ENCODE data around the gene GALNT9. TPM values are rescaled to one million over a fixed set of nuclear protein-coding genes. Genes with fewer than 3 reads are reported as not detected.

Gene GALNT9
- total and polyA plus RNA-seq, 2 experiments from 2014 or later = 0.33 to 1.4 TPM

DNA sequence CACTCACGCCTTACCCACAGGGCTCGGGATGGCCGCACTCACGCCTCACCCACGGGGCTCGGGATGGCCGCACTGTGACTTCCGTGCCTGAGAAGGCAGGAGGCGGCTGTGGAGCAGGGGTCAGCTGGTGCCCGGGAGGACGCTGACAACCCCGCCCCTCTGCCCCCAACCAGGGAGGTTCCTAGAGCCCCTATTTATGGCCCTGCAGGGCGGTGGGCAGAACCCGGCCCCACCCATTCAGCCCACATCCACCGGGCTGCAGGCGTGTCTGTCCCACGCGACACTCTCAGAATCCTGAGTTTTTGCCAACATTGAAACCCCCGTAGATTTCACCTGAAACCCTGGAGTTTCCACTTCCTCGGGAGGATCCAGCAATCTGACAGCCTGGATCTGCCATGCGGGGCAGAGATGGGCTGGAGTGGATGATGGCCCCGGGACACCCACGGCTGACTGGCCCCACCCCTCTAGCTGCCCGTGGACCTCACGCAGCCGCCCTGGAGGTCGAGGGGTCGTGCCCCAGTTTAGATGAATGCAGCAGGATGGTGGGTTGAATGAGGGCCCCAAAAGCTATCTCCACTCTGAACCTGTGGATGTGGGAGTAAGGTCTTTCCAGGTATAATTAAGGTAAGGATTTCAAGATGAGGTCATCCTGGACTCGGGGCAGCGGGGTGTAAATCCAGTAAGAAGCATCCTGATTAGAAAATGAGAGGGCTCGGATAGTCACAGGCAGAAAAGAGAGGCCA lies 20.4 kb downstream of the GALNT9 start:
- in situ Hi-C loops (cut with MboI) = no loop called here
- Histone ChIP-seq H3K27me3 (replicated peaks; ENCODE audit: insufficient read depth) (peaks cover 17% of the 10 kb centered on the region), H3K27ac (no peak overlapping the region), H3K4me2 (ENCODE audit: unreplicated experiment) (no peak overlapping the region), H3K4me3 (no peak overlapping the region), H3K9me3 (ENCODE audit: low read depth) (no peaks in the 10 kb centered on the region), H3K36me3 (ENCODE audit: low read depth) (no peaks in the 10 kb centered on the region), H4K20me1 (ENCODE audit: insufficient read depth) (no peaks in the 10 kb centered on the region), H3K9ac (no peak overlapping the region), H3K4me1 (ENCODE audit: insufficient read depth) (no peaks in the 10 kb centered on the region), H3K9me2 (ENCODE audit: insufficient read depth) (no peaks in the 10 kb centered on the region), H3K79me2 (ENCODE audit: insufficient read depth) (no peaks in the 10 kb centered on the region), H2AFZ (no peak overlapping the region), H3F3A (ENCODE audit: insufficient read depth) (no peaks in the 10 kb centered on the region)
- TF ChIP-seq EZH2 (IDR thresholded peaks at IDR 0.05; ENCODE audit: insufficient read depth, poor library complexity, severe bottlenecking) = no peak
- TF ChIP-seq EZH2phosphoT487 (IDR thresholded peaks at IDR 0.05; ENCODE audit: insufficient read depth, low read depth) = no peak
- DNase-seq = no peak
- WGBS, 2 experiments (ENCODE audit: low coverage in 1 of 2, low lambda C conversion rate in 2 of 2, missing lambda C conversion rate in 2 of 2) = 46 to 57% methylated on average over 23 to 31 of the region's 31 CpGs

- in situ Hi-C loops (cut with MboI) = no loop called here
- DNase-seq = no peak
- Histone ChIP-seq H3K9ac (no peak overlapping the region), H3K4me1 (ENCODE audit: insufficient read depth) (no peaks in the 10 kb centered on the region), H3K79me2 (ENCODE audit: insufficient read depth) (no peaks in the 10 kb centered on the region), H3K9me2 (ENCODE audit: insufficient read depth) (no peaks in the 10 kb centered on the region), H3K27ac (no peak overlapping the region), H3K27me3 (replicated peaks; ENCODE audit: insufficient read depth) (peaks cover 17% of the 10 kb centered on the region), H2AFZ (no peak overlapping the region), H3K4me2 (ENCODE audit: unreplicated experiment) (no peak overlapping the region), H3F3A (ENCODE audit: insufficient read depth) (no peaks in the 10 kb centered on the region), H3K36me3 (ENCODE audit: low read depth) (no peaks in the 10 kb centered on the region), H3K9me3 (ENCODE audit: low read depth) (no peaks in the 10 kb centered on the region), H3K4me3 (no peak overlapping the region), H4K20me1 (ENCODE audit: insufficient read depth) (no peaks in the 10 kb centered on the region)
- WGBS, 2 experiments (ENCODE audit: low coverage in 1 of 2, low lambda C conversion rate in 2 of 2, missing lambda C conversion rate in 2 of 2) = 29 to 36% methylated on average over 26 to 32 of the region's 32 CpGs
- no peak for TF ChIP-seq EZH2phosphoT487 (IDR thresholded peaks at IDR 0.05; ENCODE audit: insufficient read depth, low read depth)
- TF ChIP-seq EZH2 (IDR thresholded peaks at IDR 0.05; ENCODE audit: insufficient read depth, poor library complexity, severe bottlenecking) = no peak
These were observed 21.2 kb downstream of the GALNT9 start for GRCh38 chr12:132307976-132308852.

GRCh38 chr12:132306885-132307191 lies 22.6 kb downstream of the GALNT9 start:
- Histone ChIP-seq H3K9ac (no peak overlapping the region), H3K79me2 (ENCODE audit: insufficient read depth) (no peaks in the 10 kb centered on the region), H3F3A (ENCODE audit: insufficient read depth) (no peaks in the 10 kb centered on the region), H4K20me1 (ENCODE audit: insufficient read depth) (no peaks in the 10 kb centered on the region), H3K36me3 (ENCODE audit: low read depth) (no peaks in the 10 kb centered on the region), H3K4me2 (ENCODE audit: unreplicated experiment) (no peak overlapping the region), H3K9me2 (ENCODE audit: insufficient read depth) (no peaks in the 10 kb centered on the region), H3K4me3 (no peak overlapping the region), H3K4me1 (ENCODE audit: insufficient read depth) (no peaks in the 10 kb centered on the region), H3K27ac (no peak overlapping the region), H3K9me3 (ENCODE audit: low read depth) (no peaks in the 10 kb centered on the region), H3K27me3 (replicated peaks; ENCODE audit: insufficient read depth) (peaks cover 17% of the 10 kb centered on the region), H2AFZ (no peak overlapping the region)
- in situ Hi-C loops (cut with MboI) = no loop called here
- 57 to 72% methylated on average over 10 of the region's 10 CpGs for WGBS, 2 experiments (ENCODE audit: low coverage in 1 of 2, low lambda C conversion rate in 2 of 2, missing lambda C conversion rate in 2 of 2)
- TF ChIP-seq EZH2phosphoT487 (IDR thresholded peaks at IDR 0.05; ENCODE audit: insufficient read depth, low read depth) = no peak
- no peak for TF ChIP-seq EZH2 (IDR thresholded peaks at IDR 0.05; ENCODE audit: insufficient read depth, poor library complexity, severe bottlenecking)
- no peak for DNase-seq

DNA sequence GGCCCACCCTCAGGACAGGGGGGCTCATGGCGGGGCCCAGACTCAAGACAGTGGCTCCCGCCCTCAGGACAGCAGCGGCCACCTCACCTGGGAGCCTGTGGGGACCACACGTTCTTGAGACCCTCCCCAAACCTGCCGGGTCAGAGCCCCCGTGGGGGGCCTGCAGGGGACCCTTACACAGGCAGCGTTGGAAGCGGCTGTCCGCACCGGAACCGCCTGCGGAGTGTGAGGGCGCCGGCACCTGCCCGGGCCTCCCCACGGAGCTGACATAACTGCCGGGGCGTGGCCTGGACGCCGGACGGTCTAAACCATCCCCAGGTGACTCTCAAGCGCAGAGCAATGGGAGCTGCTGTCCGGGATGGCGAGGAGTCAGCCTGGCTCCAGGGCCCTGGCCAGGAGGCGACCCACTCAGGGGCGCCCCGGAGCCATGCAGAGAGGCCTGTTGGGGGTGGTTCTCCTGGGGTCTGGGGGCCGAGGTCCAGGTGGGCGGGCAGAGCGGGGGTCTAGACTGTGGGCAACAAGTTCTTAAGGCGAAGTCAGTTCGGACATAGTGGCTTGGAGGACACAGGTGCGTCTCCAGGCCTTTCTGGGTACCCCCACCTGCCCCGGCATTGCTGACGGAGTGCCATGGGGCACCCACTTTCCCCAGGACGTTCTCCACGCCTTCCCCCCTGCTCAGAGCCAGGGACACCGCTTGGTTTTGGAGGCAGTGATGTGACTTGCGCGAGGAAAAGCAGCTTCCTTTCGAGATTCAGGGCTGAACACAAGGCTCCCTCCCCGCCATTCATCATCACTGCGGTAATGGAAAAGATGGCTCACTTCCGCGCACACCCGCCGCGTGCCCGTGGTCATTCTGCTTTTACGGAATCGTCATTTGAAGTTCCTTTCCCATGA lies 23.2 kb downstream of the GALNT9 start:
- Histone ChIP-seq H3K9me3 (ENCODE audit: low read depth) (no peaks in the 10 kb centered on the region), H3K9ac (no peak overlapping the region), H3K79me2 (ENCODE audit: insufficient read depth) (no peaks in the 10 kb centered on the region), H3K4me2 (ENCODE audit: unreplicated experiment) (no peak overlapping the region), H3K36me3 (ENCODE audit: low read depth) (no peaks in the 10 kb centered on the region), H2AFZ (no peak overlapping the region), H3F3A (ENCODE audit: insufficient read depth) (no peaks in the 10 kb centered on the region), H3K4me1 (ENCODE audit: insufficient read depth) (no peaks in the 10 kb centered on the region), H3K9me2 (ENCODE audit: insufficient read depth) (no peaks in the 10 kb centered on the region), H3K27me3 (replicated peaks; ENCODE audit: insufficient read depth) (peaks cover 15% of the 10 kb centered on the region), H3K27ac (no peak overlapping the region), H3K4me3 (no peak overlapping the region), H4K20me1 (ENCODE audit: insufficient read depth) (no peaks in the 10 kb centered on the region)
- TF ChIP-seq EZH2phosphoT487 (IDR thresholded peaks at IDR 0.05; ENCODE audit: insufficient read depth, low read depth) (no peak), EZH2 (IDR thresholded peaks at IDR 0.05; ENCODE audit: insufficient read depth, poor library complexity, severe bottlenecking) (no peak)
- in situ Hi-C loops (cut with MboI) = no loop called here
- 78 to 79% methylated on average over 41 to 51 of the region's 51 CpGs for WGBS, 2 experiments (ENCODE audit: low coverage in 1 of 2, low lambda C conversion rate in 2 of 2, missing lambda C conversion rate in 2 of 2)
- no peak for DNase-seq
